Left lung (tissue), 10 donors: Measurements from ENCODE around the gene FLRT2. TPM values are rescaled to one million over a fixed set of nuclear protein-coding genes. Genes with fewer than 3 reads are reported as not detected.
A peak's percentile ranks its signal among the peaks of the same experiment; 100 is the strongest.

Experiments used
- ATAC-seq: fragments of 200-7000 bp; cut with Tn5 transposase; one replicate; pipeline ENCODE4 v1.9.1; 2020; ENCODE audit warnings: moderate library complexity
- DNase-seq, 4 donors: peaks; one replicate each; pipeline ENCODE4 v3.0.0-alpha.2; 2013 to 2020
- H3K27ac ChIP-seq, 2 donors: fragments of 200-600 bp; sonication (generic) in 1 of 2; one replicate each; pipeline versions ENCODE4 v1.5.0 to v1.8.0; 2020 to 2021
- H3K27me3 ChIP-seq, 2 donors: fragments of 200-600 bp; sonication (generic) in 1 of 2; one replicate each; pipeline versions ENCODE4 v1.5.0 to v1.8.0; 2020 to 2021
- H3K36me3 ChIP-seq, 2 donors: fragments of 200-600 bp; sonication (generic) in 1 of 2; one replicate each; pipeline versions ENCODE4 v1.5.0 to v1.8.0; 2020 to 2021
- H3K4me1 ChIP-seq, 2 donors: fragments of 200-600 bp; one replicate each; pipeline ENCODE4 v1.8.0; 2021
- H3K4me3 ChIP-seq, 2 donors: fragments of 200-600 bp; sonication (generic) in 1 of 2; one replicate each; pipeline versions ENCODE4 v1.5.0 to v1.8.0; 2020 to 2021; ENCODE audit warnings: mild to moderate bottlenecking in 1 of 2
- H3K9me3 ChIP-seq, 2 donors: fragments of 200-600 bp; sonication (generic) in 1 of 2; one replicate each; pipeline versions ENCODE4 v1.5.0 to v1.8.0; 2020 to 2021
- CTCF ChIP-seq, 2 donors: fragments of 200-600 bp; sonication (generic) in 1 of 2; IDR thresholded peaks; one replicate each; pipeline versions ENCODE4 v1.5.0 to v1.8.0; 2021; ENCODE audit warnings: antibody characterized with exemption in 2 of 2
- intact Hi-C, 2 donors: fragments of 100-400 bp; cut with DNase I; formaldehyde crosslinking; loops; one replicate each; pipeline versions ENCODE4 v1.11.2 to v1.14.2; 2022
- polyA plus RNA-seq, 6 donors: library from polyadenylated mRNA; unstranded; fragments of 120-200 nt; gene quantifications; one replicate each; pipeline ENCODE4 v1.2.1, GENCODE V29; 2013; ENCODE audit not compliant: insufficient read length in 6 of 6
- total RNA-seq, 2 donors: library from RNA; stranded (reverse); fragmentation: NEBNext Ultra II Directional; extraction: Animal tissue kit (Norgen Biotek cat#: 25700); gene quantifications; one replicate each; pipeline ENCODE4 v1.2.1, GENCODE V29; 2021
- donor health status: DM: no; HTN: yes; CAD: no.
- donor health status: DM: no; HTN: no; CAD: no.

The FLRT2 gene
- total and polyA plus RNA-seq, 8 donors = 19.1 to 51.3 (median 35.3) TPM

DNA sequence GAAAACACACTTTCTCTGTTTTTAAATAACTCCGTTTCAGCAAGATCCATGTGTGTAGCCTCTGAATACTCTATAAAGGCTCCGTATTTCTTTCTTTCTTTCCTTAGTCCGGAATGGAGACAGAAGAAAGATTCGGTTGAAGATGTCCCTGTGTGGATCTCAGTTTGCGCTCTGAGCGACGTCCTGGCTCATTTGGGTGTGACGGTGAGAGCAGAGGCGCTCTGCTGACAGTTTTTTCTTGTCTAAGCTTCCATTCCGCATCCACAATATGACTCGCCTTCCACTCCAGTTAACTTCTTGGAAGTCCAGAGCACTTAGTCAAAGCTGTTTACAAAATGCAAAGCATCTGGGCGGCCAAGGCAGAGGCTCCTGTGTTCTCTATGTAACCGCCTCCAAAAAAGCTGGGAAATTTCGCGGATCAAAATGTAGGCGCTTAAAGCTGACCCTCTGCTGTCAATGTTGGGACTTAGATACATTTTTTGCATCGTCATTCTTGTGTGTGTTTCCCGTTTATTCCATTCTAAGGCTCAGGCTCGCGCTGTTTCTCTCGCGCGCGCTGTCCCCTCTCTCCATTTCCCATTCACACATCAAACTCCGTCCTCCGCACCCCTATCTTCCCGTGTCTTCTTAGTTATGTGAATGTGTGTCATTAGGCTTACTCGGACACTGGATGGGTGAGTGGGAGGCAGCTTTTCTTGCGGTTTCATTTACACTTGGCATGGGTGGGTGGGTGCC lies 880 bp upstream of the FLRT2 start:
- Histone ChIP-seq H3K36me3 (no peaks in the 10 kb centered on the region), H3K4me1 (peaks cover 7 to 52% of the 10 kb centered on the region in 2 donors), H3K27me3 (peaks cover 58 to 70% of the 10 kb centered on the region in 2 donors), H3K27ac (peak overlapping the region; percentile 37 to 60), H3K9me3 (no peaks in the 10 kb centered on the region), H3K4me3 (peak overlapping the region; percentile 35 to 41)
- no peak for TF ChIP-seq CTCF (IDR thresholded peaks at IDR 0.05)
- ATAC-seq = peak; percentile 18
- DNase-seq = peak in 1 of 4 donors; percentile 65
- intact Hi-C loops = no loop called here

GRCh38 chr14:85530626-85531025 lies 682 bp downstream of the FLRT2 start:
- TF ChIP-seq CTCF (IDR thresholded peaks at IDR 0.05) = no peak
- ATAC-seq = no peak
- Histone ChIP-seq H3K9me3 (no peaks in the 10 kb centered on the region), H3K36me3 (no peaks in the 10 kb centered on the region), H3K27me3 (peaks cover 66 to 85% of the 10 kb centered on the region in 2 donors), H3K4me3 (peak overlapping the region; percentile 35 to 41), H3K4me1 (peaks cover 7 to 52% of the 10 kb centered on the region in 2 donors), H3K27ac (peak overlapping the region; percentile 30 to 68)
- intact Hi-C loops = no loop called here
- no peak for DNase-seq

DNA sequence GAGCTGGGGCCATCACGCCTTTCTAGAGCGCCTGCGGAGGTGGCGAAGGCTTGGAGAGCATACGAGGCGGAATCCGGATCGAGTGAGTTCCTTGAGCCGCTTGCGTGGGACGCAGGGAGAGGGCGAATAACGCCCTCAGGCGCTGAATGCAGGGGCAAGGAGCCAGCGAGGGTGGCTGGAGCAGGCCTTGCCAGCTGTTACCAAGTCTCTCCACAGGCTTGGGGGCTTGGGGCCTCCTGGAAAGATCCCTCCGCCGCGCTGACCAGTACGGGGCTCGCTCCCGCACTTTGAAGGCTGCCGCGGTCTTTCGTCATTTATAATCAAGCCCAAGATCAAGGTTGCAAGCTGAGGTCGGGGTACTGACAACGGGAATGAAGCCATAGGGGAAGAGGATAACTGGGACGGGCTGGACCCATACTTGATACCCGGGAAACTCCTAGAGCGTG lies 1.2 kb downstream of the FLRT2 start:
- Histone ChIP-seq H3K27ac (peak overlapping the region; percentile 30 to 68), H3K9me3 (no peaks in the 10 kb centered on the region), H3K4me1 (peaks cover 7 to 52% of the 10 kb centered on the region in 2 donors), H3K36me3 (no peaks in the 10 kb centered on the region), H3K27me3 (peaks cover 66 to 91% of the 10 kb centered on the region in 2 donors), H3K4me3 (peak overlapping the region; percentile 35 to 41)
- TF ChIP-seq CTCF (IDR thresholded peaks at IDR 0.05) = no peak
- peak in 3 of 4 donors; percentile 45 to 72 (median 60) for DNase-seq
- ATAC-seq = peak; percentile 5
- intact Hi-C loops = no loop called here

GRCh38 chr14:85531587-85532373 lies 1.8 kb downstream of the FLRT2 start:
- Histone ChIP-seq H3K27ac (peak overlapping the region; percentile 30 to 68), H3K36me3 (no peaks in the 10 kb centered on the region), H3K27me3 (peaks cover 66 to 95% of the 10 kb centered on the region in 2 donors), H3K4me1 (peaks cover 7 to 52% of the 10 kb centered on the region in 2 donors), H3K4me3 (peak overlapping the region; percentile 35 to 41), H3K9me3 (no peaks in the 10 kb centered on the region)
- intact Hi-C loops = no loop called here
- DNase-seq = peak; percentile 72 to 80 (median 74)
- peak; percentile 40 for ATAC-seq
- peak in 1 of 2 donors; percentile 13 for TF ChIP-seq CTCF (IDR thresholded peaks at IDR 0.05)
